IMR-90 (cell line): Measurements from ENCODE around the gene ARVCF. TPM values are rescaled to one million over a fixed set of nuclear protein-coding genes. Genes with fewer than 3 reads are reported as not detected.

ENCODE experiments used
- ATAC-seq: fragments of 200-7000 bp; cut with Tn5 transposase; 2 replicates; pipeline ENCODE4 v1.9.1; 2020; ENCODE audit warnings: low read depth, mild to moderate bottlenecking, moderate library complexity
- BruUV-seq: library from RNA; stranded (reverse); fragments of 400-500 nt; replicated peaks from 2 replicates; lab custom pipeline; 2021; lab: Mats Ljungman, UMichigan
- CTCF ChIA-PET: fragments of 300-600 bp; formaldehyde crosslinking; extraction: SDS; loops from one replicate; lab custom pipeline; 2021; ENCODE audit warnings: antibody characterized with exemption; lab: Yijun Ruan, JAX
- POLR2A ChIA-PET: fragments of 300-600 bp; sonication (Branson Sonifier 250); formaldehyde crosslinking; loops from one replicate; lab custom pipeline; 2022; ENCODE audit warnings: antibody characterized with exemption; ENCODE audit not compliant: unreplicated experiment; lab: Charles Lee
- DNase-seq: peaks from one replicate; pipeline ENCODE4 v3.0.0; 2013
- H2AFZ ChIP-seq: replicated peaks from 2 replicates; pipeline ENCODE3; 2013; ENCODE audit warnings: low read length, mild to moderate bottlenecking; ENCODE audit not compliant: poor library complexity
- H2AK5ac ChIP-seq: 2 replicates; pipeline ENCODE4 v1.6.1; 2013; ENCODE audit warnings: low read depth, low read length, inconsistent platforms
- H2AK9ac ChIP-seq: replicated peaks from 2 replicates; pipeline ENCODE3; 2013; ENCODE audit warnings: mild to moderate bottlenecking, low read depth, low read length, moderate library complexity; ENCODE audit not compliant: poor library complexity
- H2BK120ac ChIP-seq: 2 replicates; pipeline ENCODE4 v1.6.1; 2013; ENCODE audit warnings: low read depth, low read length, inconsistent platforms
- H2BK15ac ChIP-seq: 3 replicates; pipeline ENCODE4 v1.6.1; 2013; ENCODE audit warnings: low read depth, low read length, inconsistent platforms
- H2BK20ac ChIP-seq: 2 replicates; pipeline ENCODE4 v1.6.1; 2013; ENCODE audit warnings: low read depth, mild to moderate bottlenecking, inconsistent platforms, low read length, moderate library complexity
- H2BK5ac ChIP-seq: 2 replicates; pipeline ENCODE4 v1.6.1; 2013; ENCODE audit warnings: mild to moderate bottlenecking, low read depth, low read length, inconsistent platforms; ENCODE audit not compliant: poor library complexity, severe bottlenecking
- H3K14ac ChIP-seq: replicated peaks from 2 replicates; pipeline ENCODE4 v1.6.1; 2013; ENCODE audit warnings: low read depth, low read length, inconsistent platforms
- H3K18ac ChIP-seq: 2 replicates; pipeline ENCODE4 v1.6.1; 2013; ENCODE audit warnings: low read depth, low read length, control low read depth
- H3K23ac ChIP-seq: 2 replicates; pipeline ENCODE4 v1.6.1; 2013; ENCODE audit warnings: low read depth, low read length, inconsistent platforms
- H3K27ac ChIP-seq: 2 replicates; pipeline ENCODE4 v1.5.1; 2013; ENCODE audit warnings: mild to moderate bottlenecking, control low read depth, low read length; ENCODE audit not compliant: insufficient read depth
- H3K27me3 ChIP-seq: 2 replicates; pipeline ENCODE4 v1.6.1; 2013; ENCODE audit warnings: low read length; ENCODE audit not compliant: control insufficient read depth, insufficient read depth
- H3K36me3 ChIP-seq: 2 replicates; pipeline ENCODE4 v1.6.1; 2013; ENCODE audit warnings: low read length, mixed read lengths; ENCODE audit not compliant: control insufficient read depth, insufficient read depth
- H3K4ac ChIP-seq: 2 replicates; pipeline ENCODE4 v1.6.1; 2013; ENCODE audit warnings: low read depth, low read length, inconsistent platforms
- H3K4me1 ChIP-seq: 2 replicates; pipeline ENCODE4 v1.6.1; 2013; ENCODE audit warnings: low read length, mixed read lengths; ENCODE audit not compliant: control insufficient read depth, insufficient read depth
- H3K4me2 ChIP-seq: 2 replicates; pipeline ENCODE4 v1.6.1; 2013; ENCODE audit warnings: low read depth, mild to moderate bottlenecking, control low read depth, low read length, moderate library complexity
- H3K4me3 ChIP-seq: 2 replicates; pipeline ENCODE4 v1.5.1; 2013; ENCODE audit warnings: low read depth, mild to moderate bottlenecking, control low read depth, low read length, moderate library complexity; ENCODE audit not compliant: insufficient read depth
- H3K56ac ChIP-seq: 2 replicates; pipeline ENCODE4 v1.6.1; 2013; ENCODE audit warnings: low read length, inconsistent platforms; ENCODE audit not compliant: insufficient read depth; ENCODE audit errors: extremely low read depth
- H3K79me1 ChIP-seq, 2 experiments: 2 replicates each; pipeline ENCODE4 v1.6.1; 2013; ENCODE audit warnings: low read length in 2 of 2, inconsistent platforms in 1 of 2, low read depth in 1 of 2
- H3K9ac ChIP-seq: 2 replicates; pipeline ENCODE4 v1.6.1; 2013; ENCODE audit warnings: low read depth, low read length, control low read depth
- H3K9me1 ChIP-seq: 2 replicates; pipeline ENCODE4 v1.6.1; 2013; ENCODE audit warnings: low read length, inconsistent platforms; ENCODE audit not compliant: insufficient read depth
- H3K9me3 ChIP-seq: 2 replicates; pipeline ENCODE4 v1.6.1; 2013; ENCODE audit warnings: low read length; ENCODE audit not compliant: control insufficient read depth, insufficient read depth
- H4K20me1 ChIP-seq: 2 replicates; pipeline ENCODE4 v1.6.1; 2013; ENCODE audit warnings: low read length, inconsistent platforms; ENCODE audit not compliant: insufficient read depth
- H4K5ac ChIP-seq: 2 replicates; pipeline ENCODE4 v1.6.1; 2013; ENCODE audit warnings: mild to moderate bottlenecking, low read depth, low read length, control low read depth
- H4K8ac ChIP-seq, 2 experiments: 2 replicates each; pipeline ENCODE4 v1.6.1; 2013; ENCODE audit warnings: low read depth in 2 of 2, low read length in 2 of 2, control low read depth in 1 of 2, inconsistent platforms in 1 of 2
- H4K91ac ChIP-seq: 2 replicates; pipeline ENCODE4 v1.6.1; 2013; ENCODE audit warnings: low read depth, low read length, inconsistent platforms; ENCODE audit not compliant: insufficient read depth
- BHLHE40 ChIP-seq: fragments of 150-350 bp; IDR thresholded peaks from 2 replicates; pipeline ENCODE4 v1.6.1; 2016; ENCODE audit warnings: mild to moderate bottlenecking, low read depth, low read length
- CHD1 ChIP-seq: IDR thresholded peaks from 2 replicates; pipeline ENCODE4 v1.6.1; 2012; ENCODE audit warnings: low read depth, low read length, improper control_type of control experiment
- FOS ChIP-seq: fragments of 150-350 bp; IDR thresholded peaks from 2 replicates; pipeline ENCODE4 v1.6.1; 2016; ENCODE audit warnings: low read depth, low read length
- MAFK ChIP-seq: IDR thresholded peaks from 2 replicates; pipeline ENCODE4 v1.6.1; 2012; ENCODE audit warnings: low read depth, low read length, improper control_type of control experiment
- MAZ ChIP-seq: IDR thresholded peaks from 2 replicates; pipeline ENCODE4 v1.6.1; 2012; ENCODE audit warnings: low read depth, mild to moderate bottlenecking, low read length, improper control_type of control experiment, moderate library complexity, borderline replicate concordance
- MXI1 ChIP-seq: IDR thresholded peaks from 2 replicates; pipeline ENCODE4 v1.6.1; 2012; ENCODE audit warnings: low read depth, mild to moderate bottlenecking, low read length, moderate library complexity, borderline replicate concordance
- NFE2L2 ChIP-seq: fragments of 150-350 bp; IDR thresholded peaks from 2 replicates; pipeline ENCODE4 v1.6.1; 2016; ENCODE audit warnings: low read depth, mild to moderate bottlenecking, low read length
- POLR2A ChIP-seq: IDR thresholded peaks from 2 replicates; pipeline ENCODE4 v1.6.1; 2012; ENCODE audit warnings: mild to moderate bottlenecking, low read depth, low read length
- RAD21 ChIP-seq: IDR thresholded peaks from 2 replicates; pipeline ENCODE4 v1.6.1; 2012; ENCODE audit warnings: low read length, improper control_type of control experiment
- RFX5 ChIP-seq: IDR thresholded peaks from 2 replicates; pipeline ENCODE4 v1.8.0; 2012; ENCODE audit warnings: low read depth, mild to moderate bottlenecking, low read length, moderate library complexity
- SMC3 ChIP-seq: fragments of 150-350 bp; IDR thresholded peaks from 2 replicates; pipeline ENCODE4 v1.6.1; 2016; ENCODE audit warnings: low read depth, mild to moderate bottlenecking, antibody characterized with exemption, low read length, moderate library complexity
- WGBS, 2 experiments: methylation state at CpG; one replicate each; pipeline versions ENCODE4 v1.1.5 to v1.1.7; 2013; ENCODE audit warnings: missing lambda C conversion rate in 2 of 2; ENCODE audit not compliant: insufficient read length in 1 of 2; ENCODE audit errors: extremely low coverage in 2 of 2; 5-methylcytosine and 5-hydroxymethylcytosine counted together
- dilution Hi-C: fragments of 300-500 bp; cut with HindIII; formaldehyde crosslinking; loops from one replicate; pipeline ENCODE4 v1.14.3; 2018; ENCODE audit warnings: low sequenced_read_pairs; ENCODE audit not compliant: unreplicated experiment
- in situ Hi-C: fragments of 300-500 bp; cut with MboI; formaldehyde crosslinking; loops from 3 replicates; pipeline ENCODE4 v1.14.3; 2019; ENCODE audit warnings: low sequenced_read_pairs, inconsistent platforms, mixed read lengths
- intact Hi-C: fragments of 100-400 bp; cut with micrococcal nuclease; formaldehyde crosslinking; loops from 2 replicates; pipeline ENCODE4 v1.10.0; 2022
- polyA plus RNA-seq, 3 experiments: library from polyadenylated mRNA; depleted of rRNA; stranded (reverse); fragments of >200 nt; gene quantifications; 2 replicates each; pipeline ENCODE4 v1.2.3, GENCODE V29; 2012; ENCODE audit warnings: low replicate concordance in 1 of 3
- total RNA-seq: library from RNA; depleted of rRNA; stranded (reverse); fragments of >200 nt; gene quantifications from 2 replicates; pipeline ENCODE4 v1.2.3, GENCODE V29; 2012
- TF ChIP-seq, protein P1 (sequence below): conservative IDR thresholded peaks from 2 replicates; pipeline ENCODE4 v1.5.1; 2012; ENCODE audit warnings: mild to moderate bottlenecking, low read depth, low read length, improper control_type of control experiment
- TF ChIP-seq, protein P2 (sequence below): fragments of 150-350 bp; IDR thresholded peaks from 2 replicates; pipeline ENCODE4 v1.6.1; 2016; ENCODE audit warnings: low read depth, mild to moderate bottlenecking, low read length, moderate library complexity, borderline replicate concordance

ARVCF gene
- total and polyA plus RNA-seq, 2 of the 4 experiments (the other 2 are of a cell fraction) = 8.6 to 14.1 TPM

DNA sequence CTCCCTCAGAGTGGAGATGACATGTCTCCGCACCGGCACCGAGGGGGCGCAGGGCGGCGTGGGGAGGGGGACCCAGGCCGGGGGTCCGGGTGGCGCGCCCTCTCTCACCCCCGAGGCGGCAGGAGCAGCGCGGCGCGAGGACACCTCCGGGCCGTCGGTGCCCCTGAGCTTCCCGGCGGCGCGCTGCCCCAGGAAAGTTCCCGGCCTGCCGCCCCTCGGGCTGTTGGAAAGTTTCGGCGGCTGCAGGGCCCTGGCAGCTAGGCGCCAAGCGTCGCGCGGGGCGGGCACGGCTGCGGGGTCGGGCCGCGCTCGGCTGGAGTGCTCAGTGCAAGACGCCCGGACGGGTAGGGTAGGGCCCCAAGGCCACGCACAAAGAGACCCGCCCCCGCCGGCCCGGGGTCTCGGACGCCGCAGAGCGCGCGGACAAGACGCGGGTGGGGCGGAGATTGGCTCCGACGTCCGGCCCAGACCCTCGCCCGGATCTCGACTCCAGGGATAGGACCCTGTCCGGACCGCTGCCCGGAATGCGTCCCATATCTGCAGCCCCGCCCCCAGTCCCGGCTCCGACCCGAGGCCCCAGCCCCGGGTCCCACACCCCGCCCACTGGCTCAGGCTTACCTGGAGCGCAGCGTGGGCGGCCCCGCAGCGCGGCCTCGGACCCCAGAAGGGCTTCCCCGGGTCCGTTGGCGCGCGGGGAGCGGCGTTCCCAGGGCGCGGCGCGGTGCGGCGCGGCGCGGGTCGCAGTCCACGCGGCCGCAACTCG, 471 bp downstream of the ARVCF start (continued):
- no peak for TF ChIP-seq RFX5

DNA sequence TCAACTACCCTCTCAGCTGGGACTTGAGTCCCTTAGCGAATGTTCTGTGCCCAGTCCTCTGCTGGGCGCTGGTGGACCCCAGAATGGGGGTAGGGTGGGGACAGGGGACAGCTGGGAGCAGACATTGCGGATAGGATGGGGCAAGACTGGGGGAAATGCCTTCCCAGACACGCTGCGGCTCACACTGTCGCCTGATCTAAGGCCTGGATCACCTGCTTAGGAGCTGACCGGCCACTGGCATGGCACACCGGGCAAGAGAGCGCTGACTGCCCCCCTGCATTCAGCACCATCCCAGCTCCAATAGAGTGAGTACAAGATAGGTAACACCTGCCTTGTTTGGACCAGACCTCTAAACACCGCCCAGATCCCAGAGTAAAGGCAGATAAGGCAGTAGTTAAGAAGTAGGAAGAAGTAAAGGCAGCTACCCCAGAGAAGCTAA, 1.4 kb downstream of the ARVCF start:
- Histone ChIP-seq H3K18ac (no peak overlapping the region), H2AK5ac (no peak overlapping the region), H3K23ac (no peak overlapping the region), H3K27me3 (peaks cover 29% of the 10 kb centered on the region), H4K91ac (no peak overlapping the region), H2BK20ac (no peak overlapping the region), H2AK9ac (no peak overlapping the region), H3K56ac (no peak overlapping the region), H2AFZ (no peak overlapping the region), H2BK5ac (no peak overlapping the region), H4K8ac (no peak overlapping the region), H3K4me2 (no peak overlapping the region), H2BK120ac (no peak overlapping the region), H4K20me1 (no peaks in the 10 kb centered on the region), H3K14ac (no peak overlapping the region), H3K9me1 (peaks cover 6% of the 10 kb centered on the region; the same call in 1 of the 2 replicates), H3K4me1 (peaks cover 1% of the 10 kb centered on the region; the same call in 1 of the 2 replicates), H3K36me3 (no peaks in the 10 kb centered on the region), H3K4ac (no peak overlapping the region), H4K5ac (no peak overlapping the region), H2BK15ac (no peak overlapping the region), H3K9ac (no peak overlapping the region), H3K4me3 (no peak overlapping the region), H3K27ac (no peak overlapping the region), H3K9me3 (no peaks in the 10 kb centered on the region), H3K79me1 (no peaks in the 10 kb centered on the region)
- TF ChIP-seq, protein P1, sequence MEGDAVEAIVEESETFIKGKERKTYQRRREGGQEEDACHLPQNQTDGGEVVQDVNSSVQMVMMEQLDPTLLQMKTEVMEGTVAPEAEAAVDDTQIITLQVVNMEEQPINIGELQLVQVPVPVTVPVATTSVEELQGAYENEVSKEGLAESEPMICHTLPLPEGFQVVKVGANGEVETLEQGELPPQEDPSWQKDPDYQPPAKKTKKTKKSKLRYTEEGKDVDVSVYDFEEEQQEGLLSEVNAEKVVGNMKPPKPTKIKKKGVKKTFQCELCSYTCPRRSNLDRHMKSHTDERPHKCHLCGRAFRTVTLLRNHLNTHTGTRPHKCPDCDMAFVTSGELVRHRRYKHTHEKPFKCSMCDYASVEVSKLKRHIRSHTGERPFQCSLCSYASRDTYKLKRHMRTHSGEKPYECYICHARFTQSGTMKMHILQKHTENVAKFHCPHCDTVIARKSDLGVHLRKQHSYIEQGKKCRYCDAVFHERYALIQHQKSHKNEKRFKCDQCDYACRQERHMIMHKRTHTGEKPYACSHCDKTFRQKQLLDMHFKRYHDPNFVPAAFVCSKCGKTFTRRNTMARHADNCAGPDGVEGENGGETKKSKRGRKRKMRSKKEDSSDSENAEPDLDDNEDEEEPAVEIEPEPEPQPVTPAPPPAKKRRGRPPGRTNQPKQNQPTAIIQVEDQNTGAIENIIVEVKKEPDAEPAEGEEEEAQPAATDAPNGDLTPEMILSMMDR = no peak
- no peak for TF ChIP-seq MAFK
- TF ChIP-seq MXI1 = no peak
- TF ChIP-seq RAD21 = no peak
- no peak for TF ChIP-seq RFX5
- TF ChIP-seq BHLHE40 = no peak
- TF ChIP-seq MAZ = no peak
- TF ChIP-seq NFE2L2 = no peak
- TF ChIP-seq POLR2A = no peak
- no peak for TF ChIP-seq CHD1
- TF ChIP-seq SMC3 = no peak
- no peak for TF ChIP-seq FOS
- TF ChIP-seq, protein P2, sequence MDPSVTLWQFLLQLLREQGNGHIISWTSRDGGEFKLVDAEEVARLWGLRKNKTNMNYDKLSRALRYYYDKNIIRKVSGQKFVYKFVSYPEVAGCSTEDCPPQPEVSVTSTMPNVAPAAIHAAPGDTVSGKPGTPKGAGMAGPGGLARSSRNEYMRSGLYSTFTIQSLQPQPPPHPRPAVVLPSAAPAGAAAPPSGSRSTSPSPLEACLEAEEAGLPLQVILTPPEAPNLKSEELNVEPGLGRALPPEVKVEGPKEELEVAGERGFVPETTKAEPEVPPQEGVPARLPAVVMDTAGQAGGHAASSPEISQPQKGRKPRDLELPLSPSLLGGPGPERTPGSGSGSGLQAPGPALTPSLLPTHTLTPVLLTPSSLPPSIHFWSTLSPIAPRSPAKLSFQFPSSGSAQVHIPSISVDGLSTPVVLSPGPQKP = no peak
- DNase-seq (no peak), ATAC-seq (no peak)
- intact Hi-C loops = no loop called here
- dilution Hi-C loops = no loop called here
- no TSS peak for BruUV-seq
- in situ Hi-C loops = no loop called here
- CTCF ChIA-PET = interaction anchor here (0.6 to 1.0 kb wide), 2 partner anchors 45 to 181 kb away, joined by 3 read pairs; no protein-coding TSS in a partner anchor
- WGBS, 2 experiments = 80% methylated on average over 1 of the region's 10 CpGs; no CpG with 5 or more reads in 1 of the 2 experiments
- POLR2A ChIA-PET = no interaction called here
